H54 (cell line): Measurements from ENCODE around the gene ZC3H12C.

Experiments
- DNase-seq: peaks from one replicate; pipeline ENCODE4 v3.0.0; 2011; ENCODE audit warnings: low spot score, mixed read lengths; ENCODE audit not compliant: insufficient read length
- FAIRE-seq: peaks from 3 replicates; lab custom pipeline; 2011; peaks lifted over from hg19 to GRCh38; lab: Jason Lieb, UNC
- POLR2A ChIP-seq: IDR thresholded peaks from 2 replicates; pipeline ENCODE4 v1.6.1; 2011; ENCODE audit warnings: low read depth, mild to moderate bottlenecking, low read length

Gene ZC3H12C

GRCh38 chr11:110128161-110128560 lies 35.0 kb downstream of the ZC3H12C start:
- TF ChIP-seq POLR2A: no peak
- FAIRE-seq: no peak
- no peak for DNase-seq

DNA sequence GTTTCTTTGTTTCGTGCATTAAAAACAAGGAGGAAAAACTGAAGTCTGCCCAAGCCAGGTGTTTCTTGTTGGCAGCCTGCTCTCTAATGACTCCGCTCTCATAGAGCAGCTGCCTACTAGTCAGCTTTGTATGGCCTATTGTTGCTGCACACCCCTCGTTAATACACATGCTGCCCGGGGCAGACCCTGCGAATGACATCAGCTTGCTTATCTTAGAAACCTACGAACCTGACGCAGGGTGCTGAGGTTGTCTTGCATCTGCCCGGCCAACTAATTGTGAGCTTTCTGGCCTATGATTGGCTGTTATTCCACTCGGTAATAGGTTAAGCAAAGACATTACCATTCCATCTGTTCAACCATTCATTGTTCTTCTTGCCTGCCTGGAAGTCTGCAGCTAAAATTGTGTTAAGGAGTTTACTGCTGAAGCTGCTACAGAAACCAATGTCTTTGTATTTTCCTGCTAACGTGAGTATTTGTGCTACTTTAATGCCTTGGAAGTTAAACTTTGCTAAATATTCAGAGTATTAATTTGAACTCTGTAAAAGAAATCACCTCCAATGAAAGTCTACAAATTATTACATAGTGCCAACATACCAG lies 37.5 kb downstream of the ZC3H12C start:
- TF ChIP-seq POLR2A: no peak
- no peak for FAIRE-seq
- no peak for DNase-seq

GRCh38 chr11:110131386-110132123 lies 38.4 kb downstream of the ZC3H12C start:
- FAIRE-seq (no peak), DNase-seq (no peak)
- no peak for TF ChIP-seq POLR2A

DNA sequence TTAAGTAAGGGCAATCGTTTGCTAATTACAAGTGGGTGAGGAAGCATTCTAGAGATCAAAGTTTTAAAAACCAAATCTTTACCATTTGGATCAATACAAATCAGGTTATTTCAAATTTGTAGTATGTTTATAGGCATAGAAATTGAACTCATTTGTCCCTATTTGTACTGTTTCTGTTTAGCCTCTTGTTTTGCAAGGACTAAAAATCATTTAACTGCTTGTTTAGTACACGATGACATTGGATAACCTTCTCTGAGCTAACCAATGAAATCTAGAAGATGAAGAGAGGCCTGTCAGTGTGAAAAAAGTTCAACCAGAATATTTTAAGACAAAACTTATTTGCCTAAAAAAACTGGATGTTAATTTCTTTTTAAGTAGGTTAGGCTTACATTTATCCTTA lies 40.0 kb downstream of the ZC3H12C start:
- FAIRE-seq (no peak), DNase-seq (no peak)
- no peak for TF ChIP-seq POLR2A

DNA sequence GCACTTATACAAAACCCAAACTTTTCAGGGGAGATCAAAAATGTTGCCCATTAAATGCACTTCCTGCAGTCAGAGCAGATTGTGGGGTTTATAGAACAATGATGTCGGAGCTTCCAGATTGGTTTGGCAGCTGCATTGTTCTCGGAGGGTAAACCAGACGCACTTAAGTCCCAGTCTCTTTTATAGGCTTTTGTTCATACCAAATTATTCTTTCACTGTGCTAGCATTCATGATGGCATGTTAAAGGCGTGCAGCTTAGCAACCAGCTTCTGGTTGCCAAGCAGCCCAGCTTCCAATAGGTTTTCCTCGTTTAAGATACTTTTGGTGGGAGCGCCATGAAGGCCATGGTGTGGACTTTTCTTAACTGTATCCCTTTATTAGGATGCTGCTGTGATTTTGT lies 40.9 kb downstream of the ZC3H12C start:
- DNase-seq: no peak
- FAIRE-seq: no peak

DNA sequence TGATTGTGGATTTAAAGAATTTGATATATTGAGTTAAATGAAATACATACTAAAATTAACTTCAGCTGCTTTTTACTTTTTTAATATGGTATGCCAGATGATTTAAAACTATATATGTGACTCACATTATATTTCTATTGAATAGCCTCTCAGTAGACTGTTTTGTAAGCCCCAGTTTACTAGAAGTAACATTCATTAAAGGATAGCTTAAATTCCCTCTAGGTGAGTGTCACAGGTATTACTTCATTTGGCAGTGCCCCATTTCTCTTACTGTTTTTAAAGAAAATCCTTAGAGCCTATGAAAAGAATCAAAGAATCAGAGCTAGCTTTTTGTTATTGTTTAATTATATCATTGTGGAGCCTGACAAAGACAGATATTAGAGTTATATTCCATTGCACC lies 48.6 kb downstream of the ZC3H12C start:
- TF ChIP-seq POLR2A: no peak
- FAIRE-seq (no peak), DNase-seq (no peak)

More for the DNA sequence above, 40.9 kb downstream of the ZC3H12C start:
- no peak for TF ChIP-seq POLR2A

DNA sequence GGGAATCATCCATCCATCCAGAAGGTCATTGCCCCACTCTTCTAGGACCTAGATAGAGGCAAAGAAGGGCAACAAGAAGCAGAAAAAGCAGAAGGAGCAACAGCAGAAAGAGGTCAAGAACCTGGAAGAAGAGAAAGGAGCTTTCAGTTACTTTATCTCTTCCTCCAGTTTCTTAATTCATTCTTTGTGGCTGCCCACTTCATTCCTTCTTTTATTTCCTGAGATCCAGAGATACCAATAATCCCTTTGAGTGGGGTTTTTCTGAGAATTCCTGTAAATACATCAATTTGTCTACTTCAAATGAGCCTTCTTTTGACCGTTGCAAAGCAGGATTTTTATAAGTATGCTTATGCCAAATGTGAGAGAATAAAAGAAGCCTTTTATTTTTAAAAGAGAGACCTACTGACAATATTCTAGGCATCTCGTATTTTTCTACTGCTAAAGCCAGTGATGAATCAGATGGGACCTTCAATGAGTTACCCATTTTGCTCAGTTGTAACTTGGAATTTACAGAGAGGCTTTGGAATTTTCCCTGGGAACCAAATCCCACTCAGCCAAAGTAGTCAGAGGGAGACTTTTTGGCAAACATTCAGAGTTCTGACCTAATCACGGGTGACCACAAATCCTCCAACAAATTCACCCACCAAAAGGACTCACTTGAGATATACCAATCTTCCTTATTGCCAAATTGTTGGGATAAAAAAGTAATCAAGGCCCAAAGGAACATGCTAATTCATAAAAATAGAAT lies 54.9 kb downstream of the ZC3H12C start:
- FAIRE-seq: no peak
- no peak for TF ChIP-seq POLR2A
- DNase-seq: peak; percentile 7

- FAIRE-seq (peak; percentile 78), DNase-seq (peak; percentile 6)
- no peak for TF ChIP-seq POLR2A
These were observed 55.9 kb downstream of the ZC3H12C start for GRCh38 chr11:110148775-110149744.

DNA sequence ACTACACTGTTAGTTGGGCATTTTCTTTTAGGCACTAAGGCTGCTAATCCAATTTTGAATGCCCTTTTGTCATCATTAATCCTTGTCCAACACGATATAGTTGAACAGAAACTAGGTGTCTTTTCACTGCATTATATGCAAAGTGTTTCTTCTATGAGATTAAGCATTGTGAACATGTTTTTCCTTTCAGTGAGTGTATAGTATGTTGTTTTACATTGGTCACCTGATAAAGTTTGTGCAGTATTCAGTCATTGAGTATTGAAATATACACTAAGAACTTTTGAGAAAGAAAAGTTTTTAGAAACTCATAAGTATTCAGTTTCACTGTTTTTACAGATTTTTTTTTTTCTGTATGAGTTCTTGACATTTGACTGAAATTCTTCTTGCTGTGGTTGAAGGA lies 59.0 kb downstream of the ZC3H12C start:
- TF ChIP-seq POLR2A: no peak
- DNase-seq: no peak
- FAIRE-seq: no peak

- no peak for DNase-seq
- no peak for FAIRE-seq
- TF ChIP-seq POLR2A: no peak
These were observed 60.3 kb downstream of the ZC3H12C start for GRCh38 chr11:110153474-110153873.

DNA sequence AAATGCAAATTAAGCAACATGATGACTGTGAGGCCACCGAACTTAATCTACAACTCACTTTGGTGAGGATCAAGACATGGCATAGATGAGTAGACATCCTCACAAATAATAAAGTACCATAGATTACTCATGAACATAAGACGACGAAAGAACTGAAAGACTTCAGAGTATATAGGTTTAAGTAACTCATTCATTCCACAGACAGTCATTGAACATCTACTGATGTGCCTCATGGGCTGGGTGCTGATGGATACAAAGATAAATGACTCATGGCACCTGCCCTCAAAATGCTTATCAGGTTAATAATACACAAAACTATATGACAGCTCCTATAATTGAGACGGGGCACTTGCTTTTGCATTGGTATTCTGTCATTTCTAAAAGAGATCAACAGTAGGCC lies 63.3 kb downstream of the ZC3H12C start:
- FAIRE-seq (no peak), DNase-seq (no peak)

DNA sequence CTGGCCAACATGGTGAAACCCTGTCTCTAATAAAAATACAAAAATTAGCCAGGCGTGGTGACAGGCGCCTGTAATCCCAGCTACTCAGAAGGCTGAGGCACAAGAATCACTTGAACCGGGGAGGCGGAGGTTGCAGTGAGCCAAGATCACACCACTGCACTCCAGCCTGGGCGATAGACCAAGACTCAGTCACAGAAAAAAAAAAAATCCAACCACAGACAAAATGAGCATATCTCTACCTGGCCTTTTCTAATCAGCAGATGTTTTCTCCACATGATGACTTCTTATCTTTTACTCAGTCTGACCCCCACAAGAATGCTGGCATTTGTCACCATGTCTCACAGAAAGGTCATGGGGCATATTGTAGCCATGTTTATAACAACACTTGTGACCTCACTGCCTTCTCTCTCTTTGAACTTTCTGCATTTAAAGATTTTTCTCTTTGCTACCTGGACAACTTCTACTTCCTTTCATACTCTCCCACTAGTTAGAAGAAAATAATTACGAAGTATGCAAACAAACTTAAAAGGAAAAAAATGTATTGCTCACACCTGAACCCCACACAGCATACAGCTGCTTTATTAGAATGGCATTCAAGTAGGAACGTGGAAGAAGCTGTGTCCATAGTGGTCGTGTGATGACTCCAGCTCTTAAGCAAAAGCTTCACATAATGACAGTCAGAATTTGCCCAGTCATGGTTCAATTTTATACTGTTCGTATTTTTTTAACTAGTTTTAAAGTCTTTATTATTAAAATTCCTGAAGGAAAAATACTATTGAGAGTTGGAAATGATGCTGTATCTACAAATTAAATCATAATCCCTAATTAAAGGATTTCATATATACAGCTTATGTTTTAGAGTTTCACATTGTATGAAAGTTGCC lies 65.4 kb downstream of the ZC3H12C start:
- no peak for TF ChIP-seq POLR2A
- no peak for DNase-seq
- FAIRE-seq: no peak

More for the DNA sequence above, 63.3 kb downstream of the ZC3H12C start:
- no peak for TF ChIP-seq POLR2A

GRCh38 chr11:110159476-110159875 lies 66.3 kb downstream of the ZC3H12C start:
- no peak for TF ChIP-seq POLR2A
- FAIRE-seq (peak; percentile 23), DNase-seq (no peak)
